GM18907 (cell line): ENCODE results near the gene IRX4.
"Not testable (repeated sequence)": the region's sequence is repeated elsewhere in the genome, so short reads cannot be mapped to it uniquely, and the experiment has no call there.

Experiments
- ATAC-seq: cut with Tn5 transposase; IDR thresholded peaks from one replicate; pipeline ENCODE4 v1.9.1; 2021; ENCODE audit warnings: mild to moderate bottlenecking, moderate library complexity; ENCODE audit not compliant: unreplicated experiment

The IRX4 gene

DNA sequence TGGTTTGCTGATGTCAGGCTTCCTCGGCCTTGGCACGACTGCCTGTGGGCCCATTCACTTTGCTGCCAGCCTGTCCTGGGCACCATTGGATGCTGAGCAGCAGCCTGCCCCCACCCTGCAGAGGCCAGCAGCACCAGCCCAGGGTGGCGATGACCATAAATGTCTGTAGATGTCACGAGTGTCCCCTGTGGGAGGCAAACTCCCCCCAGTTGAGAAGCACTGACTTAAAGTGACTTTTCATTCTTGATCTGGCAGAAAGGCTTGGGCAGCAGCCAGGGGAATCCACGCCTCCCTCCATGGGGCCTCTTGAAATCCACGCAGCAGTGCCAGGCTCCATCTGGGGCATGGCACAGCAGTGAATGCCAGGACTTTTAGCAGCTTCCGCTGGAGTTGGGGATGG lies 21.8 kb downstream of the IRX4 start:
- no peak for ATAC-seq

DNA sequence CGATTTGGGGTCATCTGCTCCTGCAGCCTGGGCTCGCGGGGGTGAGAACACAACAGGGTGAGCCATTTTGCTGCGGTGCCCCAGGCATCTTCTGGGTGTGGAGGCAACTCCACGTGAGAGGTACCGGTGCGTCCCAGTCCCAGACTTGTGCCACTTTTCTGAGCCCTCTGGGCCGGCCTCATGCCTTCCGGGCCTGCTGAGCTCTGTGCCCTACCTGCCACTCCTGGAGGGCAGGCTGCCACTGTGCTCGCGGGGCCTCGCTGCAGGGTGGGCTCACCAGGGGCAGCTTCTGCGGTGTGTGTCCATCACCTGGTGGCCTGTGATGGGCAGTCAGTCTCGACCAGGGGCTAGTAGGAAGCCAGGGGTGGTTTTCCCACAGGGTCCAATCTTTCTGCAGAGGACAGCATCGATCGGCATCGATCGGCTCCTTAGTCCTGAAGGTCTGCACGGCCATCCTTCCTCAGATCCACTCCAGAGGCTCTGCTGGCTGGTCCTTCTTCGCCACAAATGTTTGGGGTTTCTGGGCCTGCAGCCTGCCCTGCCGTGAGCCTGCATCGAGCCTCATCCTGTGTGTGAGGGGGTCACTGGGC lies 22.6 kb downstream of the IRX4 start:
- ATAC-seq, result no peak

DNA sequence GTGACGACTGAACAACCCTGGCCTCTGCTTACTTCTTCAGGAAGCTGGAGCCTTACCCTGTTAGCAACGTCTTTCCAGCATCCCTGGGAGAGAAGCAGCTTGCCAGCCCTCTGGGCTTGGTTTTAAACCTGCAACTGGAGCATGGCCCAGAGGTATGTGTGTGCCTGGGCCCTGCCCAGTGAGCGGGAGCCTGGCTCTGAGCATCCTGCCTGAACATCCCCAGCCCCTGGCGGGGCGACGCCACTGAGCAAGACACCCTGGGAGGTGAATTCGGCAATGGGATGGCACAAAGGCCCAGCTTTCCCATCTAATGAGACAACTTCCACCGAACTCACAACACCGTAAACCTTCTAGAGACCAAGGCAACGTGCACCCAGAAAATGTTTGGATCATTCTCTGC lies 23.6 kb downstream of the IRX4 start:
- no peak for ATAC-seq

DNA sequence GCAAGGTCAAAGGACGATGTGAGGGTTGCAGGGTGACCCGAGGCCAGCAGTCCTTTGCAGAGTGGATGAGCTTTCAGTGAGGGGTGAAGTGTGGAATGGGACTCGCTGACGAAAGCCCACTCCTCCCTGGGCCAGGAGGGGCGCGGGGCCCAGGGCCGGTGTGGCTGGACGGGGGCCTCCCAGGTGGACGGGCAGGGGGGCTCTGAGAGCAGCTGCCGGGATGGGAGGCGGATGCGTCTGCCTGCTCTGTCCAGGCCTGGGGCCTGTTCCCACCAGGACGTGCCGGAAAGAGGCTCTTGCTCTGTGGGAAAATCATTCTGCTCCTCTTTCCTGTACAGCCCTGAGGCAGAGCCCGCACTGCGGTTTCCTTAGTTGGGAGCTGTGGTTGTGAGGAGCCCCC lies 24.3 kb downstream of the IRX4 start:
- no peak for ATAC-seq

DNA sequence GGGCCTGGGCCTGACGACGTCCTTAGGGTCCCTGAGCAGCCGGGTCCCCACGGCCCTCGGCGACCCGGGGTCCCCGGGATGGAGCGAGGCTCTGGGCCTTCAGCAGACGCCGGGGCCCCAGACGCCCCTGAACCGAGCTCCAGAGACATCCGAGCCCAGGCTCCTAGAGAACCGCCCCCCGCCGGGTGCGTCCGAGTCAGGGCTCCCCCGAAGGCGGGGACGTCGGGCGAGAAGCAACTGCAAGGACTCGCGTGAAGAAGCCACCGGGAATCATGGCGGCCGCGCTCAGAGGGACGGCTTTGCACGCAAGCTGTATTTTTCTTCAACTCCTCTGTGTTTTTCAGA lies 25.5 kb downstream of the IRX4 start:
- no peak for ATAC-seq

DNA sequence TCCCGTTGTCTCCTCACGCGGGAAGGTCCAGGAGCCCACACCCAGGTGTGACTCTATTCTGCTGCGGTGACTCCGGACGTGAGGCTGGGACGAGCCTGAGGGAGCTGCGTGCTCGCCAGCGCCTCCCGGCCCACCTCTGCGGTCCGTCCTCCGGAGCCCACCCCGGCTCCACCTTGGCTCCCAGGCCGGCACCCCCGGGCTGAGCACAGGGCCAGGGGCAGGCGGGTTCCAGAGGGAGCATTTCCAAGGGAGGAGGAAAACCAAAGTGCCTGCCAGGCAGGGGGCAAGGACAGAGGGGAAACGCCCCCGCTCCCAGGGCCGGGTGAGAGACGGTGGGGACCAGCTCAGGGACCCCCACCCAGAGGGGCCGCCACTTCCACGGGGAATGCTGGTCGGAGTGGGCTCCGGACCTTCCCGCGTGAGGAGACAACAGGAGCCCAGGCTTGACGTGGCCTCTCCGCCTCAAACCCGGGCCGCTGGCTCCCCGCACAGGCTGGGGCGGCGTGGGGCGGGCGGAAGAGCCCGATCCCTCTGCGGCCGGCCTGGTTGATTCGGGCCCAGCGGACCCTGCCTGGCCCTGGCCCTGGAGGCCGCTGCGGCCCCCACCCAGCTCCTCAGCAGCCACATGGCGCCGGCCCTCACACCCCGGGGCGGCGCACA lies 26.0 kb downstream of the IRX4 start:
- no peak for ATAC-seq

DNA sequence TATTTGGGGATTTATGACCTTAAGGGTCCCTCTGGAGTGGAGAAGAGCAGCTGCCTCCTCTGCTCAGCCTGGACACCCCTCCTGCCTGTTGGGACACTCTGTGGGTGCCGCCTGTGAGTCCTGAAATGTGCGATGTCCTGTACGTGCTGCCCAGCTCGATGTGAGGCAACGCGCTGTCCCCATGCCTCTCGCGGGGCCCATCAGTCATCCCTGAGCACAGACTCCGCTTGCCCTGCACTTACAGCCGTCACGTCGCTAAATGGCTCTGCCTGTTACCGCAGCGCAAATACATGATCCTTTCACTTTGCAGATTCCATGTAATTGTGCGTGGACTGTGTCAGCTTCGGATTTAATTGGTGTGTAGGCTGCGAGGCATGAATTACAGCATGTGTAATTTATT lies 27.1 kb downstream of the IRX4 start:
- no peak for ATAC-seq

DNA sequence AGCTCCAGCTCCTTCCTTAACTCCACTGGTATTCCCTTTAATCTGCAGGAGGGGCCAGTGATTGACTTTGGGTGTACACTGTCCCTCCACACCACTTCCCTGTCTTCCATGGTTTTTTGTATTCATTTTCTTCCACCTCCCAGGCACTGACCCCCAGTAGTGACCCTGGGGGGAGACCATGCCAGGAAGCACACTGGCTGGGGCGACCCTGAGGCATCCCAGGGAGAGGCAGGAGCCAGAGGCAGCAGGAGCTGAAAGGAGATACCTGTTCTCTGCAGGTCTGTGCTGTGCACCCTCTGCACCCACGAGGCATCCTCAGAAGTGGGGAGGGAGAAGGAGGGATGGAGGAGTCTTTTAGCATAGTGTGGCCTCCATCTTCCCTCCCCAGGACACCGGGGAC lies 27.6 kb downstream of the IRX4 start:
- no peak for ATAC-seq

DNA sequence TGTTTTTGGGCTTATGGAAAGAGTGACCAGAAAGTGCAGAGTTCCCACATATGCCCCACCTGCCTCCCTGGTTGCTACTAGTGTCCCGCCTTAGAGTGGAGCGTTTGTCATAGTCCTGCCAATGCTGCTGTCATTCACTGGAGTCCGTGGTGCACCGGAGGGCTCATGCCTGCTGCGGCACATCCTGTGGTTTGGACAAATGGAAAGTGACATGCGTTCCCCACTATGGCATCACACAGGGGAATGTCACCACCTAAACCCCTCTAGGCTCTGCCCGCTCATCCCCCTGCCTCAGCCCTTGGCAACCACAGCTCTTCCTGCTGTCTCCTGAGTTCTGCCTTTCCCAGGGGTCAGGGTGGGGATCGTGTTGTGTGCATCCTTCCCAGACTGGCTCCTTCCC lies 29.2 kb downstream of the IRX4 start:
- ATAC-seq, result no peak

DNA sequence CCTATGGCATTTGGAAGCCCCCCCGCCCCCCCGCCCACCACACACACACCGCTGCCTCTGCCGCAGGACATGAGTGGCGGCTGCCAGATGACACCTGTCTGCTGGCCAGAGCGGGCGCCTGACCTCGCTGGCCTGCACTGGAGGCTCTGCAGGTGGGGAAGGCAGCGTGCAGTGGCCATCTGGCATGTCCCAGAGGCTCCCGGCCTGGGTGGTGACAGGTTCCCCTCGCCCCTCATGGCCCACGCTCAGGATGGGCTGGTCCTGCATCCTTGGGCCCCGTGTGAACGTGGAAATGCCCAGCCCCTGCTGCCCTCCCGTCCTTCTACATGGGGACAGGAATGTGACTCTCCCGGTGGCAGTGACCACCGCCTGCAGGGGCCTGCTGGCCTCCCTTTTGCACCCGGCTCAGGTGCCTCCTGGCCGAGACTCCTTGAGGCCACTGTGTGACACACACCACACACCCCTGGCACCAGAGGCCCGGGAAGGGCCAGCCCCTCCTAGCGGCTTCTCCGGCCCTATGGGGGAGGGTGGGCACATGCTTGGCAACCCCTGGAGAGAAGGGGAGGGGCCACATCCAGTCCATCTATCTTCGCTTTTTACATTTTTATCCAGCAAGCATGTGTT lies 30.3 kb downstream of the IRX4 start:
- ATAC-seq, result no peak

DNA sequence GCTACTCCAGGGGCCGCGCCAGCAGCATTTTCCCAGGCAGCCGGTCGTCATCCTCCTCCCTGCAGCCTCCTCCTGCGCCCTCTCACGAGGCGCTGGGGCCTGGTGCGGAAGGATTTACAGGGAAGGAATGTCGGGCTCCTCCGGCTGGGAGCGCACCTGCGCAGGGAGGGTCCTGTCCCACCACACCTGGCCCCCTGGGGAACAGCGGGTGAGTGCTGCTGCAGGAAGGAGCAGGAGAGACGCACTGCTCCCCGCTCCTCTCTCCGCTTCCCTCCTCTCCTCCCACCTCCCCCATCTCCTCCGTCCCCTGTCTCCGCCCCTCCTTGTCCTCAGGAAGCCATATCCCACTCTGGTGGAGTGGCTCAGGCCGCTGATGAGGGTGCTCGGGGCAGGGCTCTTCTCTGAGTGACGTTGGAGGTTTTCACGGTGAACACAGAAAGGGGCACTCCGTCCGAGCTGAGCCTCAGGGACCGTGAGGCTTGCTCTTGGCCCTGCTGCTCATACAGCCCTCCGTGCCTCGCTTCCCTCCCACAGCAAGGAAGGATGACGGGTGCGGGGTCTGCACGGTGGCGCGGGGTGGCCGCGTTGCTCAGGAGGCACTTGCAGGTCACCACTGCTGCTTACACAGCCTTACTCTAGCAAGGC lies 31.3 kb downstream of the IRX4 start:
- ATAC-seq, result no peak

DNA sequence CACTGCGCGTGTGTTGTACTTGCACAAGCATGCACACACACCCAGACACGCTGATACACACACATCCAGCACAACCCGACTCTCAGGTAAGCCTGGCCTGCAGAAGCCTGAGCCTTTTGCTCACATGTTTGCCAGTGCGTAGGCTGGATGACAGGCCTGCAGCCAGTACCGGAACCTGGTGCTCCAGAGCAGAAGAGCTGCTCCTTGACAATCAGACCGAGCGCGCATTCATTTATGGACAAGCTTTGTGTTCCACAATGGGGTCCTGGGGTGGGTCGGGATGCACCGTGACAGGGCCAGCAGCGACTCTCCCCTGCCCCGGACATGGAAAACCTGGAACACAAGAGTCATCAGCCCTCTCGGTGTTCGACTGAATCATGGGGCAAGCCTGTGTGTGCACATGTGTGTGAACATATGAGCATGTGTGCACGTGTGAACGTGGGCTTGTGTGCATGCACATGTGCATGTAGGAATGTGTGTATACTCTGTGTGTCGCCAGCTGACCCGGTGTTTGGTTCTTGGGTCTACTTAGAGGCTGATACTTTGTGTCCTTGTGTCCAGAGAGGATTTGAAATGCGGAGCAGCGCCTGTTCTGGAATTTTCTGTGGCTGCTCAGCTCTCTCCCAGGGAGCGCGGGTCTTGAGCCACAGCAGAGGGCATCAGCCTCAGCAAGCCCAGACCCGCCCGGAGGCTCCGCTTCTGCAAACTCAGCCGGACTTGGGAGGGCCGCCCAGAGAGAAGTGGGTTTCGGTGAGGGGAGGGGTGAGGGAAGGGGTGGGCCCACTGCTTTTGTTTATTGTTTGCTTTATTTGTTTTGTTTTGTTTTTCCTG lies 32.2 kb downstream of the IRX4 start:
- no peak for ATAC-seq

DNA sequence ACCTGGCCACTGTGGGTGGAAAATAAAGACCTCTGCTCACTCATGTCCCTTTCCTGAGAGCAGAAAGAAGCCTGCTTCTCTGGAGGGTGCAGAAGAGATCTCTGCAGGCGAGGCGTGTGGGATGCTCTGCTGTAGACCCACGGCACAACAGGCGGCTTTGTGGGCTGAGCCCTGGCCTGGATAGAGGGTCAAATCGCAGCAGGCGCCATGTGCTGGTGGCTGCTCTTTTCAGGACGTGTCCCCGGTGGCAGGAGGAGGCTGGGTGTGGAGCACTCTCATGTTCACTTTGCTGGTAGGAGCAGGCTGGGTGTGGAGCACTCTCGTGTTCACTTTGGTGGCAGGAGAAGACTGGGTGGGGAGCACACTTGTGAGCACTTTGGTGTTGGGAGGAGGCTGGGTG lies 35.1 kb downstream of the IRX4 start:
- no peak for ATAC-seq

DNA sequence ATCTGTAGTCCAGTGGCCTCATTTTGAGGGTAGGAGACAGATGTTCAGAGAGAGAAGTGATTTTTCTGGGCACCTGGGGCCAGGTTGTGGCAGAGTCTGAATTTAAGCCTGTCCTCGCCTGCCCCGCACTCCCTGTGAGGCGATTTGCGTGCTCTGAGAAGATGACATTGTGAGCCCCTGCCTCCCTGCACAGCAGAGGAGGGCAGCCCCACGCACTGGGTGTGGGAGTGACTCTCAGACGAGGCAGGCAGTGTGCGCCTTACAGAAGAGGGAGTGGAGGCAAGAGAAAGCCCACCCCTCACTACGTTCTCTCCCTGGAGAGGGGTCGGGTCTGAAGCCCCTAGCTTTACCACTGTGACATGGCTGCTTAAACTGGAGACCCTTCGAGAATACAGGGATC lies 35.7 kb downstream of the IRX4 start:
- no peak for ATAC-seq

DNA sequence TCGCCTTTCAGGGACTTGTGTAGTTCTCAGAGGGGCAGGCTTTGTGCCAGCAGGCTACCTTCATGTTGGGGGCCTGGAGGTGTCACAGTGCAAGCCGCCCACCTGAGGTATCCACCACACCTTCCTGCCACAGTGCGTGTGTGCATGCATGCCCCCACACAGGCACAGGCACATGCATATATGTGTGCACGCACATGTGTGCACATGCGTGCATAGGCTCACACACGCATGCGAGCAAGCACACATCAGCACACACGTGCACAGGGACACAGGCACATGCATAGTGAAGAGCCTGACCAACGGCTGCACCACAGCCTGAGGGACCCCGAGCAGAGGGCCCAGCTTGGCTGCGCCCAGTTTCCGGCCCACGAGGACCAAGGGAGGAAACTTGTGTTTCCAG lies 36.1 kb downstream of the IRX4 start:
- ATAC-seq, result no peak

DNA sequence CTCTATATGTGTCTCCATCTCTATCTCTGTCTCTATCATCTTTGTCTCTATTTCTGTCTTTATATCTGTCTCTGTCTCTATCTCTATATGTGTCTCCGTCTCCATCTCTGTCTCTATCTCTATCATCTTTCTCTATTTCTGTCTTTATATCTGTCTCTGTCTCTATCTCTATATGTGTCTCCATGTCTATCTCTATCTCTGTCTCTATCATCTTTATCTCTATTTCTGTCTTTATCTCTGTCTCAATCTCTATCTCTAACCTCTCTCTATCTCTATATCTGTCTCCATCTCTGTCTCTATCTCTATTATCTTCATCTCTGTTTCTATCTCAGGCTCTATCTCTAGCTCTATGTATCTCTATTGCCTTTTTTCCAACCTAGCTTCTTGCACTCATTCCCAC lies 37.0 kb downstream of the IRX4 start:
- ATAC-seq, result no peak

DNA sequence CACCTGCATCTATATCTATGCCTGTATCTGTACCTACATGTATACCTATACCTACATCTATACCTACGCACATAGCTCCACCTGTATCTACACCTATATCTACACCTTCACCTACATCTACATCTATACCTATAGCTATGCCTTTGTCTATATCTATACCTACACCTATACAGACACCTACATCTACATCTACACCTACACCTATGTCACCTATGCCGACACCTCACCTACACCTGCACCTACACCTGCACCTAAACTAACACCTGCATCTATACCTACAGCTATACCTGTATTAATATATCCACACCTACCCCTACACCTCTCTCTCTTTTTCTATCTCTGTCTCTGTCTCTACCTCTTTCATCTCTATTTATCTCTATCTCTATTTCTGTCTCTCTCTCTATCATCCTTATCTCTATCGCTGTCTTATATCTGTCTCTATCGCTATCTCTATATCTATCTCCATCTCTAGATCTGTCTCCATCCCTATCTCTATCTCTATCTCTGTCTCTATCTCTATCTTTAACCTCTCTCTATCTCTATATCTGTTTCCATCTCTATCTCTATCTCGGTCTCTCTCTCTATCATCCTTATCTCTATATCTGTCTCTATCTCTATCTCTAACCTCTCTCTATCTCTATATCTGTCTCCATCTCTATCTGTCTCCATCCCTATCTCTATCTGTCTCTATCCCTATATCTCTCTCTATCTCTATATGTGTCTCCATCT lies 37.9 kb downstream of the IRX4 start:
- no peak for ATAC-seq

DNA sequence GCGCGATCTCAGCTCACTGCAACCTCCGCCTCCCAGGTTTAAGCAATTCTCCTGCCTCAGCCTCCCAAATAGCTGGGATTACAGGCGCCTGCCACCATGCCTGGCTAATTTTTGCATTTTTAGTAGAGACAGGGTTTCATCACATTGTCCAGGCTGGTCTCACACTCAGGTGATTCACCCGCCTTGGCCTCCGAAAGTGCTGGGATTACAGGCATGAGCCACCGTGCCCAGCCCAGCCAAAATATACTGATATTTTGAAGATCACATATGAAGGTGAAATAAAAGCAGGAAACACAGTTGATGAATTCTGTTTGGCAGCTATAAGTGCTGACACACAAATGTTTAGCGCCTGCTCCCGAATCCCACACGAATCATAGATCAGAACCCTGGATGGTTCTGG lies 39.0 kb downstream of the IRX4 start:
- not testable (repeated sequence) for ATAC-seq

DNA sequence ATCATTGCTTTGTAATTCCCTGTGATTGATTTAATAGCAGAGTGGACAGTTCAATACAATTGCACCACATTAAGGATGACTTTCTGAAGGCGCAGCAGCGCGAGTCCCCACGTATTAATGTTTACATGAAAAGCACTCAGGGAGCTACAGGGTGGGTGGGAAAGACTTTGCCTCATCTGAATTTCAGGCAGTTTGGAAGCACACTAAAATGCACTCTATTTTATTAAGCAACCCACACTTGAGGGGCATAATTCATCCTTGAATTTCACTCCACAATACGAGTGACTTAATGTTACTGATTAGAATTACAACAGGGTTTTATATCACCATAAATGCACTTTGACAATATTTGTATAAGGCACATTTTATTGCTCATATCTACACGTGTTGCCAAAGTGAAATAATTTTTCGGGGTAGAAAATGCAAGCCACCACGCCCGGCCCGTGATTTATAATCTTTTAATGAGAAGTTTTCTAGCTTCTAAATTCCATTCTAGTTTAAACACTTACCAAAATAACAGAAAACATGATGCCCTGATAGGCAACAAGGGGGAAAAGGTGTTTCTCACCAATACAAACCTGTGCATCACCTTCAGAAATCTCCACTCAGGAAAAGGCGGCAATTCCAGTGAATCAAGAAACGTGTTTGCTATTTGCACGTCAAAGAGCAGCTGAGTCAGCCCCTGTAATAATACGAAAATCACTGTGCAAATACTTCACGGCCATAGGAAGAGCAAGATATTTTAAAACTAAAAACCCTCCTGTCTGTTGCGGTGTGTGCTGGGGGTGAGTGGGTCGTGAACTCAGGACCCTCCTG lies 40.5 kb downstream of the IRX4 start:
- ATAC-seq, result no peak
